HG02571 (cell line): ENCODE data around the gene TFF3.

Experiments
- ATAC-seq: cut with Tn5 transposase; IDR thresholded peaks from one replicate; pipeline ENCODE4 v1.9.1; 2021; ENCODE audit warnings: mild to moderate bottlenecking, moderate library complexity; ENCODE audit not compliant: unreplicated experiment

Gene TFF3

GRCh38 chr21:42347601-42348327 is 32.6 kb upstream of the TFF3 start:
- ATAC-seq = no peak

DNA sequence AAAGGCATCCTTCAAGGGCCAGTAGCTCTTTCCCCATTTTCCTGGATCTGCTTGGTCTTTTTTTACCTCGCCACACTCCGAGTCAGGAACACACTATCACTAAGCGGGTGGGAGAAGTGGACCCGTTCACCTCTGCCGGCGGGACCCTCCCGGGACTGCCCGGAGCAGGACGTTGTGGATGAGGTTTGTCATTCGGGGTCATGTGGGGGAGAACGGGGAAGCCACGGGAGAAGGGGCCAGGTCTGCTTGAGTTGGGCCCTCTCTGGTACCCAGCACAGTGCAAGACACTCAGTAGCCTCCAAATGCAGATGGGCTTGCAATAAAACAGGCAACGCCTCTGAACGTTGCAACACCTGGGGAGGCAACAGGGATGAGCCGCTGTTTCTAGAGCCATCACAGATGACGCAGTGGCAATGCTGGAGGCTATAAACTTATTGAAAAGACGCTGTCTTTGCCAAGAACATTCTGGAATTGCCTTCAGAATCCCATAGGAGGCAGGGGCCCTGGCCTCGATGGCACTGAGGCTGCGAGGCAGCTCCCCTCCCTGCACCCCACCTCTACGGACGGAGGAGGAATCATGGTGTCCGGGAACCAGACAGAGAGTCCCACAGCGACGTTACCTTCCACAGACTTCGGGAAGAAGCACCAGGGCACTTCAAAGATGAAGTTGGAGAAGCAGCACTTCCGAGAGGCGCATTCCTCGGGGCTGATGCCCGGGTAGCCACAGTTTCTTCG is 31.8 kb upstream of the TFF3 start:
- ATAC-seq = no peak

GRCh38 chr21:42346441-42346840 is 31.2 kb upstream of the TFF3 start:
- no peak for ATAC-seq

- ATAC-seq = no peak
These were observed 29.4 kb upstream of the TFF3 start for GRCh38 chr21:42344631-42345030.

DNA sequence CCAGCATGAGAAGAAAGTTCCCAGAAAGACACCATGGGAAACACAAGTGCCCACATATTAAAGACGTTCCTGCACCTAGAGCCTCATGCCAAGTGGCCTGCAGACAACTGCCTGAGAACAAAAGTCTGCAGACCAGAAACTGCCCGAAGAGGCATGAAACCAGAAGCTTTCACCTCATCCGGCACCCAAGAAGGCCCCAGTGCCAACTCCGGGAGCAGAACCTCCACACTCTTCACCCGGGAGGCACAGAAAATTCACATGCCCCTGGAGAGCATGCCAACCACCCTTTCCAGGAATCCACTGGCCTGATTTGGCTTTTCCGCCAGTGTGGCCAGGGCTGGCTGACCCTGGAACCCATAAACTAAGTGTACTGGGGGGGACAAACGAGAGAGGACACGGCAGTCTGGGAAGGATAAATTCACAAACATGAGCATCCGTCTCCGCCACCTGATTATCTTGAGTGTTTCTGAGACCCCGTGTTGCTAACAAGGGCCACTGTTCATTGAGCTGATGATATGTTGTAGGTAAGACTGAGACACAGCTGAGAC is 28.8 kb upstream of the TFF3 start:
- ATAC-seq = no peak

GRCh38 chr21:42343556-42343955 is 28.3 kb upstream of the TFF3 start:
- no peak for ATAC-seq

DNA sequence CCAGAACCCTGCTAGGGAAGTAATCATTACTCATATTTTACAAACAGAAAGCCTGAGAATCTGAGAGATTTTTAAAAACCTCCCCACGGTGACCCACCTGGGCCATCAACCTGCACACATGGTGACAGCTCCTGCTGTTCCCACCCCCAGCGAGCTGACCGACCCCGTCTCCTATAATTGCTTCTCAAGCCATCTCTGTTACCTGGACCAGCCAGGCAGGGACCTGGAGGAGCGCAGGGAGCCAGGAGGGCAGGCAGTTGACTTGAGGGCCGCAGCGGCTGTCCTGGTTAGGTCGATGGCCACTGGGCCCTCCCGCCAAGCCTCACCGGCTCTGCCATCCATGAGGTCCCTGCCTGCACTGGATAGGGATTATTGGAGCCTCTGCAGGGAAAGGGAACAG is 27.9 kb upstream of the TFF3 start:
- ATAC-seq = no peak

GRCh38 chr21:42341776-42342542 is 26.8 kb upstream of the TFF3 start:
- ATAC-seq = no peak

- ATAC-seq = no peak
These were observed 25.2 kb upstream of the TFF3 start for GRCh38 chr21:42340187-42341050.

- no peak for ATAC-seq
These were observed 23.8 kb upstream of the TFF3 start for GRCh38 chr21:42338729-42339715.

DNA sequence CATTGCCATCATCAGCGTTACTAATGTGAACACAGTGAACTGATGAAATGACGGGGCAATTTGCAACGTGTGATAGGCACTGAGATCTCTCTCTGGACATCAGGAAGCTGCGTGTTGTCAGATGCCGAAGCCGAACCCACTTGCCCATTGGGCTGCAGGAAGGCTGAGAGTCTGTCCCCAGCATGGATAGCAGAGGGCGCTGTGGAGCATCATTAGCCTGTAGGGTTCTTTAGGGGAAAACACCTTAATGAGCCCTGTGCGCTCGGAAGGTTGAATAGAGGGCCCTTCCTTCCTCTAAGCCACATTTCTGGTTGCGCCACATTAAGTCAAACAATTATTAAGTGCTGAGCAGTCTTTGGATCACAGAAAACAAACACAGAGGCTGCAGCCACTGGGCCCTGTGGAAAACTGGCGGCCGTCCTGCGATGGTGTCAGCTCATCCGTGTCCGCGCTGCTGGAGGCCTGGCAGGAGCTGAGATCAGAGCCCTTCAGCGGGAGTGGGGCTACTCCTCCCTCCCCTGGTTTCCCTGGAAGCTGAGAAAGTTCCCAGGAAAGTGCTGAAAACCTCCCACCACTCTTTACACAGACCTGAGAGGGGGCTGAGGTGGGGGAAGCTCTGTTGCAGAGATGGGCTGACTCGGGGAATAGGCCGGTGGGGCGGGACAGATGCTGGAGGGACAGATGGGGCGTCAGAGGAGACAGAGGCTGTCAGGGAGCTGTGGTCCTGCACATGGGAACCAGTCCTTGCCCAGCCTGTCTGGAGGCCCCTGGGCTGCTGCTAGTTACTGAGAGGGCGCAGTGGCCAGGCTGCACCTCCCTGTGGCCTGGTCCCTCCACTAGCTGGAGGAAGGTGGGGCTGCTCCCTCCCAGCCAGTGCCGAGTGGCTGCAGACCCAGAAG is 22.9 kb upstream of the TFF3 start:
- ATAC-seq = no peak

GRCh38 chr21:42337276-42337675 is 22.1 kb upstream of the TFF3 start:
- ATAC-seq = no peak

DNA sequence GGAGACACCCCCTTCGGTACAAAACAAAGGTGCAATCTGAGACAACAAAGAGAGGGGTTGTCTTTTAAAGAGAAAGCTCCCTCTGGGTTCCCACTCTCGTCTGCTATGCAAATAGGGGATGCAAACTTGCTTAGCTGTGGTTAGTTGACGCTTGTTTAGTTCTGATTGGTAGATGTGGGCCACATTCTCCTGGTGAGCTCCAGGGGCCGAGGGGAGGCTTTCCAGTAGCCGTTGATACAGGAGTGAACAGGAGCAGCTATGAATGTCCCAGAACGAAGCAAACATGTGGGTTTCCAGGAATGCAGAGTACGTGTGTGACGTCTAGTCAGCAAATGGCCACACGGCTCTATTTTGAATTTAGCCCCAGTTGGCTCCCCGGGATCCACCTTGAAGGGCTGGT is 20.8 kb upstream of the TFF3 start:
- ATAC-seq = no peak

GRCh38 chr21:42332557-42333317 is 17.5 kb upstream of the TFF3 start:
- ATAC-seq = no peak

- no peak for ATAC-seq
These were observed 16.5 kb upstream of the TFF3 start for GRCh38 chr21:42331660-42332059.

GRCh38 chr21:42330380-42331371 is 15.5 kb upstream of the TFF3 start:
- ATAC-seq = no peak
